GM19324 (cell line): ENCODE data around the gene CELSR1.
"Not testable (repeated sequence)": the region's sequence is repeated elsewhere in the genome, so short reads cannot be mapped to it uniquely, and the experiment has no call there.

ENCODE experiments used
- ATAC-seq: cut with Tn5 transposase; IDR thresholded peaks from one replicate; pipeline ENCODE4 v1.9.1; 2021; ENCODE audit warnings: mild to moderate bottlenecking, moderate library complexity; ENCODE audit not compliant: unreplicated experiment, low FRiP score

The CELSR1 gene

GRCh38 chr22:46318576-46318975, 218.8 kb downstream of the CELSR1 start:
- no peak for ATAC-seq

- ATAC-seq, result no peak
Measured at GRCh38 chr22:46317646-46318045, 219.8 kb downstream of the CELSR1 start.

DNA sequence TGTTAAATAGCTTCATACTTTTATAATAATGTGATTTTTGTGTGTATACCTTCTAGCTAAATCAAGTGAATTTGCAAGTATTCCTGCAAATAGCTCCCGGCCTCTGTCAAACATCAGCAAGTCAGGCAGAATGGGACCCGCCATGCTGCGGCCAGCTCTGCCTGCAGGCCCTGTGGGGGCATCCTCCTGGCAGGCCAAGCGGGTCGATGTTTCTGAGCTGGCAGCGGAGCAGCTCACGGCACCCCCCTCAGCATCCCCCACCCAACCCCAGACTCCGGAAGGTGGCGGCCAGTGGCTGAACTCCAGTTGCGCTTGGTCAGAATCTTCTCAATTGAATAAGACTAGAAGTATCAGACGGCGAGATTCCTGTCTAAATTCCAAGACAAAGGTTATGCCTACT, 221.4 kb downstream of the CELSR1 start:
- ATAC-seq, result no peak

GRCh38 chr22:46312848-46313247, 224.6 kb downstream of the CELSR1 start:
- ATAC-seq, result not testable (repeated sequence)

GRCh38 chr22:46312056-46312455, 225.4 kb downstream of the CELSR1 start:
- no peak for ATAC-seq
